OCI-LY1 (cell line): ENCODE data around the gene VPS39.

Source experiments
- H2AFZ ChIP-seq: fragments of 200-600 bp; sonication (generic), shearing (Covaris generic); 2 replicates; pipeline ENCODE4 v1.6.0; 2014; ENCODE audit warnings: antibody characterized with exemption, mild to moderate bottlenecking, low read length
- H3F3A ChIP-seq: fragments of 200-600 bp; sonication (generic), shearing (Covaris generic); 2 replicates; pipeline ENCODE4 v1.6.0; 2014; ENCODE audit warnings: mild to moderate bottlenecking, antibody characterized with exemption, low read length, moderate library complexity; ENCODE audit not compliant: insufficient read depth
- H3K27ac ChIP-seq: fragments of 200-600 bp; sonication (generic); 2 replicates; pipeline ENCODE4 v1.5.1; 2014; ENCODE audit warnings: low read length, mixed run types, mild to moderate bottlenecking, low read depth; ENCODE audit not compliant: poor library complexity, severe bottlenecking
- H3K27me3 ChIP-seq: fragments of 200-600 bp; sonication (generic); 2 replicates; pipeline ENCODE4 v1.6.0; 2014; ENCODE audit warnings: antibody characterized with exemption, mild to moderate bottlenecking, low read length, moderate library complexity; ENCODE audit not compliant: insufficient read depth
- H3K36me3 ChIP-seq: fragments of 200-600 bp; sonication (generic); 2 replicates; pipeline ENCODE4 v1.6.1; 2014; ENCODE audit warnings: mild to moderate bottlenecking, antibody characterized with exemption, low read length, moderate library complexity, mixed read lengths; ENCODE audit not compliant: insufficient read depth
- H3K4me1 ChIP-seq: fragments of 200-600 bp; sonication (generic); 2 replicates; pipeline ENCODE4 v1.5.1; 2014; ENCODE audit warnings: mild to moderate bottlenecking, low read length, moderate library complexity; ENCODE audit not compliant: insufficient read depth, severe bottlenecking
- H3K4me2 ChIP-seq: fragments of 200-600 bp; sonication (generic), shearing (Covaris generic); 2 replicates; pipeline ENCODE4 v1.6.1; 2014; ENCODE audit warnings: low read length
- H3K4me3 ChIP-seq: fragments of 200-600 bp; sonication (generic); 2 replicates; pipeline ENCODE4 v1.5.1; 2014; ENCODE audit warnings: low read length, low read depth, mild to moderate bottlenecking, mixed read lengths; ENCODE audit not compliant: poor library complexity, severe bottlenecking
- H3K79me2 ChIP-seq: fragments of 200-600 bp; shearing (Covaris generic); 2 replicates; pipeline ENCODE4 v1.6.1; 2016; ENCODE audit warnings: mixed run types, low read length, mixed read lengths; ENCODE audit not compliant: insufficient read depth
- H3K9ac ChIP-seq: fragments of 200-600 bp; sonication (generic), shearing (Covaris generic); 2 replicates; pipeline ENCODE4 v1.6.1; 2014; ENCODE audit warnings: mild to moderate bottlenecking, low read length, mixed read lengths
- H3K9me2 ChIP-seq: fragments of 200-600 bp; sonication (generic), shearing (Covaris generic); 2 replicates; pipeline ENCODE4 v1.6.1; 2014; ENCODE audit warnings: low read depth, mild to moderate bottlenecking, low read length, mixed read lengths
- H3K9me3 ChIP-seq: fragments of 200-600 bp; shearing (Covaris generic); 2 replicates; pipeline ENCODE4 v1.6.1; 2014; ENCODE audit warnings: low read length, mixed read lengths
- H4K20me1 ChIP-seq: fragments of 200-600 bp; sonication (generic), shearing (Covaris generic); 2 replicates; pipeline ENCODE4 v1.6.0; 2016; ENCODE audit warnings: mild to moderate bottlenecking, low read length; ENCODE audit not compliant: insufficient read depth
- EZH2 ChIP-seq: fragments of 200-600 bp; sonication (generic), shearing (Covaris generic); IDR thresholded peaks from 2 replicates; pipeline ENCODE4 v1.8.0; 2017; ENCODE audit warnings: borderline replicate concordance, mixed run types, mild to moderate bottlenecking, antibody characterized with exemption, low read length, moderate library complexity, mixed read lengths
- TF ChIP-seq, protein P1 (sequence below): fragments of 200-600 bp; sonication (generic), shearing (Covaris generic); IDR thresholded peaks from 2 replicates; pipeline ENCODE4 v1.5.1; 2017; ENCODE audit warnings: mild to moderate bottlenecking, antibody characterized with exemption, low read length, moderate library complexity, mixed read lengths

Gene VPS39

DNA sequence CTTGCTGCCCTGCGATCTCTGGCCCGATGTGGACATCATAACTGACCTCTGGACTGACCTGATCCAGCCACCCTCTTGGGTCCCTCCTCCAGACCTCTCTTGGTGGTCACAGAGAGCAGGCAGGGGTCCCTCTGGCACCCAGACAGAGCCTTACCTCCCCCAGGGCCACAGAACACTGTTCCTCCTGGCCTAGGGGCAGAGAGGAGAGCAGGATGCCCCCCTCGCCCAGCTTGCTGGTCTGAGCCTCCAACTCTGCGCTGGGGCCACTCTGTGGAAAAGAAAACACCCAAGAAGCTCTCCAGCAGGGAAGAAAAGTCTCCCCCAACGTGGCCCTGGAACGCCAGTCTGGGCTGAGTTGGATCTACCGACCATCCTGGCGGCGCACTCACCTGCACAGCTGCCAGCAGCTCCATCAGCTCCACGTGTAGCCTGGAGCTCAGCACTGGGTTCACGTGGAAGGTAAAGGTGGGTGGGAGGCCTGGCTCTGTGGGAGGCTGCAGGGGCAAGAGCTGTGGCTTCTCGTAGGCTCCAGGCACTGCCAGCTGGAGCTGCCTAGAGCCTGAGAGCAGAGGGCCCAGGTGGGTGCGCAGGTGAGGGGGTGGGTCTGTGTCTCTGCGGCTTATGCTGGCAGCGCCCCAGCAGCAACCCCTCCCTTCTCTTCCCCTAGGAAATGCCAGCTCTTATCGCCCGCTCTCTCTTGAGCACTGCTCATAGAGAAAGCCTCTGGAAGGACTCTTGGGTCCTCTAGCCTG, 57.7 kb downstream of the VPS39 start:
- Histone ChIP-seq H2AFZ (no peak overlapping the region), H3K27ac (no peak overlapping the region), H3K4me1 (no peaks in the 10 kb centered on the region), H3F3A (no peaks in the 10 kb centered on the region), H3K36me3 (no peaks in the 10 kb centered on the region), H3K9me2 (no peaks in the 10 kb centered on the region), H3K4me3 (no peak overlapping the region), H3K27me3 (no peaks in the 10 kb centered on the region; the same call in 1 of the 2 replicates), H3K9ac (no peak overlapping the region), H3K79me2 (no peaks in the 10 kb centered on the region), H4K20me1 (no peaks in the 10 kb centered on the region), H3K4me2 (no peak overlapping the region), H3K9me3 (no peaks in the 10 kb centered on the region)
- TF ChIP-seq, protein P1, sequence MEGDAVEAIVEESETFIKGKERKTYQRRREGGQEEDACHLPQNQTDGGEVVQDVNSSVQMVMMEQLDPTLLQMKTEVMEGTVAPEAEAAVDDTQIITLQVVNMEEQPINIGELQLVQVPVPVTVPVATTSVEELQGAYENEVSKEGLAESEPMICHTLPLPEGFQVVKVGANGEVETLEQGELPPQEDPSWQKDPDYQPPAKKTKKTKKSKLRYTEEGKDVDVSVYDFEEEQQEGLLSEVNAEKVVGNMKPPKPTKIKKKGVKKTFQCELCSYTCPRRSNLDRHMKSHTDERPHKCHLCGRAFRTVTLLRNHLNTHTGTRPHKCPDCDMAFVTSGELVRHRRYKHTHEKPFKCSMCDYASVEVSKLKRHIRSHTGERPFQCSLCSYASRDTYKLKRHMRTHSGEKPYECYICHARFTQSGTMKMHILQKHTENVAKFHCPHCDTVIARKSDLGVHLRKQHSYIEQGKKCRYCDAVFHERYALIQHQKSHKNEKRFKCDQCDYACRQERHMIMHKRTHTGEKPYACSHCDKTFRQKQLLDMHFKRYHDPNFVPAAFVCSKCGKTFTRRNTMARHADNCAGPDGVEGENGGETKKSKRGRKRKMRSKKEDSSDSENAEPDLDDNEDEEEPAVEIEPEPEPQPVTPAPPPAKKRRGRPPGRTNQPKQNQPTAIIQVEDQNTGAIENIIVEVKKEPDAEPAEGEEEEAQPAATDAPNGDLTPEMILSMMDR = no peak
- TF ChIP-seq EZH2 = no peak

DNA sequence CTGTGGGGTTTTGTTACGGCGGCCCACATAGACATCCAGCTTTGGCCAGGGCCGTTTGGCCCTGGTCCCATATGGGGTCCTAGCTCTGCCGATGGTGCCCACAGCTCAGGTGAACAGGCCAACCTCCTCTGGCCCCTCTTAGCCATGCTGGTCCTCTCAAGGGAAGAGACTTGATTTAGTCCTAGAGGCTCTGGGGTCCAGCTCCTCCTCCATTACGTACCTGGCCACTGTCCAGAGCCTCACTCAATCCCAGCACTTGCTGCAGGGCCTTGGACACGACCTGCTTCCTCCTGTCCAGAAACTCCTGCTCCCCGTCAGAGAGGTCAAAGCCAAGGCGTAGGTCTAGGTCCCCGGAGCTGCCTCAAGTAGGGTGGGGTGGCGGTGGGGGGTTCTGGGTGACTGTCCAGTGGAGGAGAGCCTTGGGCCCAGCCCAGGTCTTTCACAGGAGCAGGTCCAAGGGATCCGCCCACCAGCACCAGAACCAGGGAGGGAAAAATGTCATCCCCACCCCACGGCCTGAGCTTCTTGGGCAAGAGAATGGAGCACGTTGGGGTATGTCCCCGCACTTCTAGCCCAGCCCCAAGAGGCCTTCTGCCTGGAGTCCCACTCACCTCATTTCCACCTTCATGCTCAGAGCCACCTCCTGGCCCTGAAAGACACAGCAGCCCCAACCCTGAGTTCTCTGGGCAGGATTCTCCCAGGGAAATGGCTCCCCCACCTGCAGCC, 58.4 kb downstream of the VPS39 start:
- Histone ChIP-seq H3K9me3 (no peaks in the 10 kb centered on the region), H3K4me3 (no peak overlapping the region), H3K79me2 (no peaks in the 10 kb centered on the region), H4K20me1 (no peaks in the 10 kb centered on the region), H3K4me1 (no peaks in the 10 kb centered on the region), H3K36me3 (no peaks in the 10 kb centered on the region), H3K27me3 (no peaks in the 10 kb centered on the region; the same call in 1 of the 2 replicates), H3K9ac (no peak overlapping the region), H3K4me2 (no peak overlapping the region), H3K9me2 (no peaks in the 10 kb centered on the region), H3F3A (no peaks in the 10 kb centered on the region), H3K27ac (no peak overlapping the region), H2AFZ (no peak overlapping the region)
- TF ChIP-seq EZH2 = no peak
- TF ChIP-seq, protein P1 = no peak

DNA sequence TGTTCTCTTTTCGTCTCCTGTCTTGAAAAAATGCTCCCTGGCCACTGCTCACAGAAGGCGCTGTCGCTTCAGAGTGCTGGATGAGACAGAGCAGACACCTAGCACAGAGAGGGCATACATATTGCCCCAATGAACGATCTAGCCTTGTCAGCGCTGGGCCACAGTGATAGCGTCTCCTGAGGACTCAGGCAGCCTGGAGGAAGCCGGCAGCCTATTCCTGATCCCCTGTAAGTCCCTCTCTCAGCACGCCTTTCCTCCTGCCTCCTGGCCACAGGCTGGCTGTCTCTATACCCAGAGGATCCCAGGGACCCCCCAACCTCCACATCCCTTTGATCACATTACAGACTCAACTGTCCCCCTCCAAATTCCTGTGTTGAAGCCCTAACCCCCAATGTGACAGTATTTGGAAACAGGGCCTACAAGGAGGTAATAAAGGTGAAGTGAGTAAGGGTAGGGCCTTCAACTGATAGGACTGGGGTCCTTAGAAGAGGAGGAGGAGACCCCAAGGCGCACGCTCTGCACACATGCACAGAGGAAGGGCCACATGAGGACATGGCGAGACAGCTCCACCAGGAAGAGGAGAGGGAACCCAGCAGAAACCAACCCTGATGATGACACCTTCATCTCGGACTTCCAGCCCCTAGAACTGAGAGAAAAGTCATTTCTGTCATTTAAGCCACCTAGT, 59.2 kb downstream of the VPS39 start:
- no peak overlapping the region for H2AFZ ChIP-seq
- H3K9me3 ChIP-seq = no peaks in the 10 kb centered on the region
- no peak for TF ChIP-seq EZH2
- TF ChIP-seq, protein P1 = no peak
- H3K4me3 ChIP-seq = no peak overlapping the region
- no peaks in the 10 kb centered on the region for H3K79me2 ChIP-seq
- H3K27me3 ChIP-seq = peaks cover under 1% of the 10 kb centered on the region; the same call in 1 of the 2 replicates
- no peak overlapping the region for H3K27ac ChIP-seq
- H3K4me2 ChIP-seq = no peak overlapping the region
- no peaks in the 10 kb centered on the region for H3K36me3 ChIP-seq
- no peaks in the 10 kb centered on the region for H3K4me1 ChIP-seq
- H4K20me1 ChIP-seq = no peaks in the 10 kb centered on the region
- H3K9ac ChIP-seq = no peak overlapping the region
- H3F3A ChIP-seq = no peaks in the 10 kb centered on the region
- no peaks in the 10 kb centered on the region for H3K9me2 ChIP-seq
